HCT116 (cell line): Measurements from ENCODE around the gene CERS6.

Source experiments
- CTCF ChIP-seq, 3 experiments: fragments of 200-600 bp in 1 of 3; sonication (generic) in 1 of 3; IDR thresholded peaks in 2 of 3; conservative IDR thresholded peaks in 1 of 3; 2 replicates each; pipeline ENCODE4 v1.5.1; 2012 to 2017; ENCODE audit warnings: low read depth in 2 of 3, low read length in 2 of 3, antibody characterized with exemption in 1 of 3, borderline replicate concordance in 1 of 3, control low read depth in 1 of 3, mild to moderate bottlenecking in 1 of 3, mixed read lengths in 1 of 3, mixed run types in 1 of 3, moderate library complexity in 1 of 3; ENCODE audit not compliant: insufficient read depth in 1 of 3
- EGR1 ChIP-seq: IDR thresholded peaks from 2 replicates; pipeline ENCODE4 v1.6.1; 2012; ENCODE audit warnings: low read depth
- EZH2 ChIP-seq: fragments of 200-600 bp; sonication (generic); IDR thresholded peaks from 2 replicates; pipeline ENCODE4 v1.6.1; 2017; ENCODE audit warnings: antibody characterized with exemption, mixed run types
- FOSL1 ChIP-seq: IDR thresholded peaks from 2 replicates; pipeline ENCODE4 v1.6.1; 2012; ENCODE audit warnings: low read depth
- POLR2AphosphoS5 ChIP-seq: IDR thresholded peaks from 2 replicates; pipeline ENCODE4 v1.6.1; 2011; ENCODE audit warnings: mild to moderate bottlenecking, low read depth, low read length, moderate library complexity
- SRF ChIP-seq: IDR thresholded peaks from 2 replicates; pipeline ENCODE4 v1.6.1; 2012; ENCODE audit warnings: low read depth
- TCF7L2 ChIP-seq: IDR thresholded peaks from 2 replicates; pipeline ENCODE4 v1.7.0; 2011; ENCODE audit warnings: borderline replicate concordance, inconsistent platforms; ENCODE audit not compliant: insufficient read depth, insufficient read length; ENCODE audit errors: extremely low read depth

GRCh38 chr2:168593713-168594112 lies 137.6 kb downstream of the CERS6 start:
- TF ChIP-seq CTCF (IDR thresholded peaks at IDR 0.05 in 2 of 3, conservative IDR thresholded peaks at IDR 0.05 in 1 of 3; ENCODE audit: borderline replicate concordance in 1 of 3, insufficient read depth in 1 of 3, low read depth in 2 of 3, low read length in 2 of 3) (no peak), POLR2AphosphoS5 (no peak), FOSL1 (no peak), EZH2 (no peak), SRF (no peak), TCF7L2 (no peak), EGR1 (no peak)
